ENCODE measurements around the gene KCND3.

KCND3 gene

DNA sequence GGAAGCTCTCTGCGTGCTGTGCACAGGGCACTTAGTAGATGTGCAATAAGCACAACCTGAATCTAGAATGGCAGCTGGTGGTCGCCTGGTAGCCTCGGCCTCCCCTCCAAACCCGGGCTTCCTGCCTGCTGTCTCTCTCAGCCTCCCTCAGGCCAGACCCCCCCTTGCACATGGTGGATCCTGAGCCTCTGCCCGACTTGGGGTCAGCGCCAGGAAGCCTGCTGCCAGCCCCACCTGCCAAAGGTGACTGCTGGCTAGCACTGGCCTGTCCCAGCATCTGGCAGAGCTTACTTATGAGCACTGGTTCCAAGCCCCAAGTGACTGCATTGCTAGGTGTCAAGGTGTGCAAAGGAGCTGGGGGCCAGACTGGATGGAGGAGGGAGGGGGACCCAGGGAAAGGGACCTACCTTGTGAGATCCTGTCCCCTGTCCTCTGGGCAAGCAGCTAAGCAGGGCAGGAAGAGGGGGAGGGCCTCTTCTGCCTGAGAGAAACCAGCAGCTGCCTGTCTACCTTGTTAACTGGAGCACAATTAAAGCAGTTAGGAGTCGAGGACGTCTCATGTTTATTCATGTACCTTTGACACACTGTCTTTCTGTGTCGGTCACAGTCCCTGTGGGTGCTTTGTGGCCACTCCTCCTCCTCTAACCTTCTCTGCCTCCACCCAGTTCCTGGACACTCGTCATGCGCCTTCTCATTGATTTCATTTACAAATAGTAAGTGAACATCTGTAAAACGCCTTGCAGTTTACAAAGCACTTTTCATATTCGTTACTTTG, 132.9 kb downstream of the KCND3 start:
- H3K4me3 ChIP-seq (ENCODE audit: low read depth in 1 of 2, low read length in 1 of 2) = no peak overlapping the region
- no peak overlapping the region for H3K27ac ChIP-seq
- H3K36me3 ChIP-seq = no peaks in the 10 kb centered on the region
- no peaks in the 10 kb centered on the region for H3K9me3 ChIP-seq
- no peaks in the 10 kb centered on the region for H3K4me1 ChIP-seq (ENCODE audit: control insufficient read depth in 1 of 2, insufficient read depth in 1 of 2, low read depth in 1 of 2, low read length in 1 of 2)
- TF ChIP-seq, protein P1, sequence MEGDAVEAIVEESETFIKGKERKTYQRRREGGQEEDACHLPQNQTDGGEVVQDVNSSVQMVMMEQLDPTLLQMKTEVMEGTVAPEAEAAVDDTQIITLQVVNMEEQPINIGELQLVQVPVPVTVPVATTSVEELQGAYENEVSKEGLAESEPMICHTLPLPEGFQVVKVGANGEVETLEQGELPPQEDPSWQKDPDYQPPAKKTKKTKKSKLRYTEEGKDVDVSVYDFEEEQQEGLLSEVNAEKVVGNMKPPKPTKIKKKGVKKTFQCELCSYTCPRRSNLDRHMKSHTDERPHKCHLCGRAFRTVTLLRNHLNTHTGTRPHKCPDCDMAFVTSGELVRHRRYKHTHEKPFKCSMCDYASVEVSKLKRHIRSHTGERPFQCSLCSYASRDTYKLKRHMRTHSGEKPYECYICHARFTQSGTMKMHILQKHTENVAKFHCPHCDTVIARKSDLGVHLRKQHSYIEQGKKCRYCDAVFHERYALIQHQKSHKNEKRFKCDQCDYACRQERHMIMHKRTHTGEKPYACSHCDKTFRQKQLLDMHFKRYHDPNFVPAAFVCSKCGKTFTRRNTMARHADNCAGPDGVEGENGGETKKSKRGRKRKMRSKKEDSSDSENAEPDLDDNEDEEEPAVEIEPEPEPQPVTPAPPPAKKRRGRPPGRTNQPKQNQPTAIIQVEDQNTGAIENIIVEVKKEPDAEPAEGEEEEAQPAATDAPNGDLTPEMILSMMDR (IDR thresholded peaks at IDR 0.05) = no peak
- H3K27me3 ChIP-seq = peaks cover 58% of the 10 kb centered on the region

DNA sequence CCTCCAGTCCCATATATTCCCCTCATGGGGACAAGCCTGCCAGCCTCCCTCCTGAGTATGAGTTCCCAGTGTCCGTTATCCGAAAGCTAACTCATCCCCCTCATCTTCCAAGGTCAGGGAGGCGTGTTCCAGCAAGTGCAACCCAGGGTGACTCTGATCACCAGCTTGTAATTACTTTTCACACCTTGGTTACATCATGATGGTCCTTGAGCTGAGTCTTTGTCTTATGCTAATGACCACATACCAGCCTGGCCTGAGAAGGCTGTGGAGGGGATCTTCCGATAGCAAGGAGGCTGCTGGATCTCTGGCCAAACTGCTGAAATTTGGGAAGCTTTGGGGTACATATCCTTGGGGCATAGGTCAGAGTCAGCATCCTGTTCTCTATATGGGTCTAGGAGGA, 134.2 kb downstream of the KCND3 start:
- TF ChIP-seq, protein P1 (IDR thresholded peaks at IDR 0.05) = no peak
- no peaks in the 10 kb centered on the region for H3K36me3 ChIP-seq
- H3K4me3 ChIP-seq (ENCODE audit: low read depth in 1 of 2, low read length in 1 of 2) = no peak overlapping the region
- H3K27me3 ChIP-seq = peaks cover 44% of the 10 kb centered on the region
- no peaks in the 10 kb centered on the region for H3K4me1 ChIP-seq (ENCODE audit: control insufficient read depth in 1 of 2, insufficient read depth in 1 of 2, low read depth in 1 of 2, low read length in 1 of 2)
- no peaks in the 10 kb centered on the region for H3K9me3 ChIP-seq
- H3K27ac ChIP-seq = no peak overlapping the region

DNA sequence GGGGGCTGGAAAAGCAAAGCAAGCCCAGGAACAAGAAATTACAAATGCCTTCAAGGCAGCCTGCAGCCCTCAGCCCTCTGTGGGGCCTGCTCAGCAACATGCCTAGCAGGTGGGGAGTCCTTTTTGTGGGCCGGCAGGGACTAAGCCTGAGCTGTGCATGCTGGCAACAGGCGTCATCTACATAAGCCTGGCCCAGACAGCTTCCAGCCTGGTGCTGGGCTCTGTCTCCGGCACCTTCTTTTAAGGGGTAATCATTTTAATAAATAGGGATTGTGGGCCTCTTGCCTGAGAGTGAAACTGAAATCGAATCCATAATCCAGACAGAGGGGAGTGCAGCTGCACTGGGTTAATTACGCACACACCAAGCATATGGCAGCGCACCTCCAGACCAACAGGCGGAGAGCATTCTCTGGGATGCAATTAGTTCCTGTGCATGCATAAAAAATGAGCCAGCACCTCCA, 137.2 kb downstream of the KCND3 start:
- Histone ChIP-seq H3K27me3 (peaks cover 31% of the 10 kb centered on the region), H3K4me1 (ENCODE audit: control insufficient read depth in 1 of 2, insufficient read depth in 1 of 2, low read depth in 1 of 2, low read length in 1 of 2) (no peaks in the 10 kb centered on the region), H3K36me3 (no peaks in the 10 kb centered on the region), H3K4me3 (ENCODE audit: low read depth in 1 of 2, low read length in 1 of 2) (no peak overlapping the region), H3K27ac (no peak overlapping the region), H3K9me3 (no peaks in the 10 kb centered on the region)
- TF ChIP-seq, protein P1 (IDR thresholded peaks at IDR 0.05) = no peak

DNA sequence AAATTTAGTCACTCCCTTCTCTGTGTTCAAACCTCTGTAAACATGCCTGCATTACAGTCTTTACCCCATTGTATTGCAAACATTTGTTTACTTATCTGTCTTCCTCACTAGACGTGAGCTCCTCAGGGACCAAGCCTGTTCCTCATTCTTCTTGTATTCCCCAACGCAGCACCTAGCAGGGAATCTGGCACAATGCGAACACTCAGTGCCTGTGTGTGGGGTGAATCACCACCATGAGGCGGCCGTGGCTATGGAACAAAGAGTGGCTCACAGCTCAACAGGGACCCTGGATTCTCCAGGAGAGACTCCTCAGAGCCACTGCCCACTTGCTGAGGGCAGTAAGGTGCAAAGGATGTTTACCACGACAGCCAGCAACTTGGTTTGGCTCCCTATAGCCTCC, 137.9 kb downstream of the KCND3 start:
- no peaks in the 10 kb centered on the region for H3K4me1 ChIP-seq (ENCODE audit: control insufficient read depth in 1 of 2, insufficient read depth in 1 of 2, low read depth in 1 of 2, low read length in 1 of 2)
- no peak overlapping the region for H3K27ac ChIP-seq
- H3K9me3 ChIP-seq = no peaks in the 10 kb centered on the region
- H3K27me3 ChIP-seq = peaks cover 24% of the 10 kb centered on the region
- TF ChIP-seq, protein P1 (IDR thresholded peaks at IDR 0.05) = no peak
- H3K4me3 ChIP-seq (ENCODE audit: low read depth in 1 of 2, low read length in 1 of 2) = no peak overlapping the region
- H3K36me3 ChIP-seq = no peaks in the 10 kb centered on the region

DNA sequence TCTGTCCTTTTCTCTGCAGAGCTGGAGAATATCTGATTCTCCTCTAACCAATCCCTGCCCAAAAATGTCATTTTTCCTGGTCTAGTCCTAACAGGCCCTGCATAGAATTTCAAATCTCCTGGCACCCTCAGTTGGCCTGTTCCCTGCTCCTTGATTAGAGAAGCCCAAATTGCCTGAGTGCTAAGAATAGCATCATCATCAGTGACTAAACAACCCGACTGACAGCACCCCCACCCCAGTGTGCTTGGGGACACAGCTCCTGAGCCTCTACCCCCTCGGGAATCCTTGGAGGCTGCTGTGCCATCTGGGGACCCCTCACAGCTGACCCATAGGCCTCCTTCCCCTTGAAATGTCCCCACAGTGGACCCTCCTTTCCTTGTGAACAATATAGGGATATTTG, 139.4 kb downstream of the KCND3 start:
- H3K27ac ChIP-seq = no peak overlapping the region
- TF ChIP-seq, protein P1 (IDR thresholded peaks at IDR 0.05) = no peak
- H3K4me1 ChIP-seq (ENCODE audit: control insufficient read depth in 1 of 2, insufficient read depth in 1 of 2, low read depth in 1 of 2, low read length in 1 of 2) = no peaks in the 10 kb centered on the region
- H3K4me3 ChIP-seq (ENCODE audit: low read depth in 1 of 2, low read length in 1 of 2) = no peak overlapping the region
- no peaks in the 10 kb centered on the region for H3K9me3 ChIP-seq
- H3K36me3 ChIP-seq = no peaks in the 10 kb centered on the region
- H3K27me3 ChIP-seq = peaks cover 24% of the 10 kb centered on the region

Measured in neutrophil (primary cell).